SKM-1 treated with dmso at 0.1 percent for 144 hours (cell line): ENCODE measurements around the gene CHST11.

Experiments
- DNase-seq: peaks from one replicate; lab custom pipeline; 2025; ENCODE audit not compliant: unreplicated experiment; lab: John Stamatoyannopoulos, UW

The CHST11 gene

DNA sequence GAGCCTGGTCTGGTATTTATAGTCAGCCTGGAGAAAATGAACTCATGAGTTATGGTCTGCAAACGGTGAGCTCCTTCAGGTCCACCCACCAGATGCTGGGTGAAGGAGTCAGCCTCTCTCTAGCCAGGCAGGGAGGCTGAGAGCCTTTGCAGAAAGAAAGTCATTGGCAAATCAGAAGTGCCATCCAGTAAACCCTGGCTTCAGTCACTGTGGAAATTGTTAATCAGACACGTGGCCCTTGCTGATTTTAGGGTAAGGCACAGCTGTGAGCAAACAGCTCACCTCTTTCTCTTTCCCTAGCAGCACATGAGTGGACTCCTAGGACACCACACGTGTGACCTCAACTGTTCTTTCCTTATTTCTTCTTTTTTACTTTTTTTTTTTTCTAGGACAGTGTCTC is 44.9 kb downstream of the CHST11 start:
- DNase-seq = no peak

DNA sequence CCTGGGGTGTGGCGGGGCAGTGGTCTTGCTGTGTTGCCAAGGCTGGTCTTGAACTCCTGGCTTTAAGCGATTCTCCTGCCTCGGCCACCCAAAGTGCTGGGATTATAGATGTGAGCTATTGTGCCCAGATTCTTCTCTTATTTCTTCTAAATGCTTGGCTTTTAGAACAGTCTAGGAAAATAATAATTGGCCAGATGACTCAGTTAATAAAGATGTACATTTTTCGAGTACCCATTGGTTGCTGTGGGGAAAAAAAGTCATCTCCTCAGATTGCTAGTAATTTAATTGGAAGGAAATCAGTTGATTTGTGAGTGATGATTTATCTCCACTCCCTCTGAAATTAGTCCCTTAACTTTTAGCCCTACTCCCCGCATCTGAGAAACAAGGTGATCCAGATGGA is 45.5 kb downstream of the CHST11 start:
- DNase-seq = no peak

DNA sequence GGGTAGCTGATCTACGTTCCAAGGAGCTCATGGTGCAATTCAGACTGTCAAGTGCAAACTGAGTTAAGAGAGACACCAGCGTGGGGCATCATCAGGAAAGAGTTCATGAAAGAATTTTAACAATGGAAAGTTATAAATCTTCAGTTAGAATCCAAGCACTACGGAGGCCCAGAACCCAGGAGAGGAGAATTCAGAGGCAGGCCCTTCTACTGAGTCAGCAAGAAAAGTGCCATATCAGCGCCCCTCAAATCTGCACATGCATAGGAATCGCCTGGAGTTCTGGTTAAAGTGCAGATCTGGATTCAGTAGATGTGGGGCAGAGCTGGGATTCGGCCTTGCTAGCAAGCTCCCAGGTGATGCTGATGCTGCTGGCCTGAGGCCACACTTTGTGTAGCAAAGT is 45.9 kb downstream of the CHST11 start:
- DNase-seq = no peak

DNA sequence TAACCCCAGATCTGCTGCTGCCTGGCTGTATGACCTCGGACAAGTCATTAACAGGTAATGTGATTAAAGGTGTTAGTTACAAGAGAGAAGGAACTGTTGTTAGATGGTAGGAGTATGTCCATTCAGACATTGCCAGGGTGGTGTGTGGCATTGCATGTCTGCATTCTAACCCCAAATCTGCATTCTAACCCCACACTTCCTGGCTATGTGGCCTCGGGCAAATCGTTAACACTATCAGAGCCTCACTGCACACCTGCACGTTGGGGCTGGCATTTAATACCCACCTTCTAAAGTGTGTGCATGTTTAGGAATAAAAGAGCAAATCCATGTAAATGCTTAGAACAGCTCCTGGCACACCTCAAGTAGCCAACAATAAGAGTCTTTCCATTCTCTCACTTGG is 46.4 kb downstream of the CHST11 start:
- no peak for DNase-seq

DNA sequence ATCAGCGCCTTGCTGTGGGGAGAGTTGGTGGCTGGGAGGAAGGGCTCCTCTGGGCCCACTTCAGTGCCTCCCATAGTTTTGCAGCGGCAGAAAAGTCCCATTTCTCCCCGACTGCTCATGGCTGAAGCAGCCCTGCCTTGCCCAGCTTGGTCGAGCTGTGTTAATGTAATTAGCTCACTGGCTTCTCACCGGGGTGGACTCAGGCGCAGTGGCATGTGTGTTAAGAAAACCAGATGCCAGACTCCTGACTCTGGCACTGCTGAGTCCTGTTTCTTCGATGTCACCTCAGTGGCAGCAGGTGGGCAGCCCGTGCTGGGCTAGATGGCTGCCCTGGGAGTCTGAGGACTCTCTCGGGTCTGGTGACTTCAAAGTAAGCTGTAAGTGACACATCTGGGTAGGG is 47.4 kb downstream of the CHST11 start:
- no peak for DNase-seq

DNA sequence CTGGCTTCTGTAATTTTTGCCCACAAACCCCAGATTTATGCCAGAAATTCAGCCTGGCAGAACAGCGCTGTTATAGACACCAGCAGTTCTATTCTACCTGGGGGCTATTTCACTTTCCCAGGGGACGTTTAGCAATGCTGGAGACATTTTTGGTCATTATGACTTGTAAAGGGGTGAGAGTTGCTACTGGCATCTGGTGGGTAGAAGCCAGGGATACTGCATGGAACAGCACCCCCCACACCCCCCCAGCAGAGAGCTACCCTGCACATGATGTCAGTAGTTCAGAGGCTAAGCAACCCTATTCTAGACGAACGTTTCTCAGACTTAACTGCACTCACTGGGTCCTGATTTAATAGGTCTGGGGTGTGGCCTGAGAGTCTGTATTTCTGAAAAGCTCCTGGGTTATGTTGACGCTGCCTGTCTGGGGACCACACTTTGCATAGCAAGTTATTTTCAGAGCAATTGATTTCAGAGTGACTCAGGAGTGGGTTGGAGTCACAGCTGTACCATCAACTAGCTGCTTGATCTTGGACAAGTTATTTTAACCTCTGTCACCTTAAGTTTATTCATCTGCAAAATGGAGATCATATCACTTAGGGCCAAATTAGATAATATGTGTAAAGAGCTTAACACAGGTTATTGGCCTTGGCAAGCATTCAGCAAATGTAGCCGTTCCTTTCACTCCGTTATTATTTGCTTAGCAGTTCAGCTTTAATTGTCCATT is 48.5 kb downstream of the CHST11 start:
- no peak for DNase-seq

DNA sequence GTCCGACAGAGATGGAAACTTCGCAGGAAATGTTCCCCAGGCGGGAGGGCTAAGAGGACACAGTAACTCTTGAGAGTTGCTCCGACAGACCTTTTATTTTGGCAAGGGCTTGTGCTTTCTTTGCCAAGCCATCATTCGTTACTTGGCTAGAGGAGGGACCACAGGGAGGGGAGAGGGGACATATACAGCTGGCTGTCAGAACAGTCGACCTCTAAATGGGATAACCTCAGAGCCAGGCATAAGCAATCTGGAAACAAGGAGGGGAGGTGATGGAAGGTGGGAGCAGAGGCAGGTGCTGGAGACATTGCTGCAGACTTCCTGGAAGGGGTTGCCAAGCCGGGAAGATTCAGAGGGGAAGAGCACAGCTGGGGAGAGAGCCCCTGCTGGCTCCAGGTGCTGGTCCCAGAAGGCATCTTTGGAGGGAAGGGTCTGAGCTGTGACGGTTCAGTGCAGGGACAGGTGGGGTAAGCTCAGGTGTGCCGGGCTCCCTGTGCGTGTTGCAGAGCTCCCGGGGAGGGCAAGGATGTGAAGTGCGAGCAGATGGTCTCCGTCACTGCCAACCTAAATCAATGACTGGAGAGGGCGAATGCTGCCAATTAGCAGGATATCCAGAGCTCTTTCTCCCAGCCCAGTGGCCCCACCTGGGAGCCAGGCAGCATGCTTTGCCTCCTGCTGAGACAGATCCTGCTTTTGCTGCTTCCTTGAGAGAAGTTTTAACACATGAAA is 50.1 kb downstream of the CHST11 start:
- no peak for DNase-seq

DNA sequence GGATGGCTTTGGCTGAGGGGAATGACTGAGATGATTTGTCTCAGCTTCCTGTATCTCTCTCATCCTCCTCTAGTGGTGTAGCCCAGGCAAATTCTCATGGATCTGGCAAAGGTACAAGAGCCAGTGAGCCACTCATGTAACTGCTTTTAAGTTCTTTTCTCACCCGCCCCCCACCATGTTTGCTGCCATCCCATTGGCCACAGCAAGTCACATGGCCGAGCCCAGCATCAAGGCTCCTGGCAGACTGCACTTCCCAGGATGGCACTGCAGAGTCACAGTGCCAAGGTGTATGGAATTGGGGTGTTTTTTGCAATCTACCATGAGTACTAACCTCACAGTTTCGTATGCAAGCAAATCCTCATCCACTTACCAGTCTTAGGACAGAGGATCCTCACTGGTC is 50.9 kb downstream of the CHST11 start:
- no peak for DNase-seq

DNA sequence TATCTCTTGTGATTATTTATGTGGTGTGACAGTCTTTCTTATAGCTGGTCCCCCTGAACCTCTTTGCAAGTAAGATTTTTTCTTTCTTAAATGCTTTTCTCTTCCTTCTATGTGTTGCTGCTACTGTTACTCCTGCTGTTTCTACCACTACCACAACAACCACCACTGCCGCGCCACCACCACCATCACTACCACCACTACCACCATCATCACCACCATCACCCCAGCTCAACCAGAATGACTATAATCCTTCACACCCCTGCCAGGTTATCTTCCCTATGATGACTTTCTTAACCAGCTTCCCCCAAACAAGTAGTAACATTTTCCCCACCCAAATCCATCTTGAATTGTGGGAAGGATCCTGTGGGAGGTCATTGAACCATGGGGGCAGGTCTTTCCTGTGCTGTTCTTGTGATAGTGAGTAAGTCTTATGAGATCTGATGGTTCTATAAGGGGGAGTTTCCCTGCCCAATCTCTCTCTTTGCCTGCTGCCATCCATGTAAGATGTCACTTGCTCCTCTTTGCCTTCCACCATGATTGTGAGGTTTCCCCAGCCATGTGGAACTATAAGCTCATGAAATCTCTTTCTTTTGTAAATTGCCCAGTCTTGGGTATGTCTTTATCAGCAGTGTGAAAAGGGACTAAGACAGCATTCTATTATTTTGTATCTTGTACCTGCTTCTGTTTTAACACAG is 52.2 kb downstream of the CHST11 start:
- DNase-seq = no peak

DNA sequence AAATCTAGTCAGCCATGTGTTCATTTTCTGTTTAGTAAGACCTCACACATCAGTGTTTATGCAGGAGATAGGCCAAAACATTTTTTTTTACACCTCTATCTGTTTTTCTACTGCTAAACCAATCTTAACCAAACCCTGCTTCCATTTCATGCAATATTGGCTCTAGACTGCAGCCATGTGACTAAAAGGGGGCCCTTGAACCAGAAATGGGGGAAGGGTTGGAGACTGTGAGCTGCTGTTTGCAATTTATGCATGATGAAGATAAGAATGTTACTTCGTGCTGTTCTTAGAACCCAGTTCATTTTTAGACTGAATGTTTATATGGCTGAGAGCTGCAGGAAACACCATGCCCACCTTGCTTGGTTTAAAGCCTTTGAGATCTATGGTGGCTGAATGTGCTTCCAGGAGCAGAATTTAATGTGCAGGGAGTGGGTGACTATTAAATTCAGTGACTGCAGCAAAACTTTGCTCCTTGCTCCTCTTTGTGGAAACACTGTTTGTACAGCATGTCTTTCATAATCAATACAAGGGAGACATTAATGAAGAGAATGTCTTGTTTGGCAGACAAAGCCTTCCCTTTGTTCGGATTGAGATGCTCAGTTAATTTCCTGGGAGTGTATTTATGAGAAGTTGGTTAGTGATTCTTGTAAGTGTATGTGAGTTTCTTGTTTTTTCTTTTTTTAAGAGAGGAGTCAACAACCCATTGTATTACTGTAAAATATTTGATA is 53.6 kb downstream of the CHST11 start:
- no peak for DNase-seq

DNA sequence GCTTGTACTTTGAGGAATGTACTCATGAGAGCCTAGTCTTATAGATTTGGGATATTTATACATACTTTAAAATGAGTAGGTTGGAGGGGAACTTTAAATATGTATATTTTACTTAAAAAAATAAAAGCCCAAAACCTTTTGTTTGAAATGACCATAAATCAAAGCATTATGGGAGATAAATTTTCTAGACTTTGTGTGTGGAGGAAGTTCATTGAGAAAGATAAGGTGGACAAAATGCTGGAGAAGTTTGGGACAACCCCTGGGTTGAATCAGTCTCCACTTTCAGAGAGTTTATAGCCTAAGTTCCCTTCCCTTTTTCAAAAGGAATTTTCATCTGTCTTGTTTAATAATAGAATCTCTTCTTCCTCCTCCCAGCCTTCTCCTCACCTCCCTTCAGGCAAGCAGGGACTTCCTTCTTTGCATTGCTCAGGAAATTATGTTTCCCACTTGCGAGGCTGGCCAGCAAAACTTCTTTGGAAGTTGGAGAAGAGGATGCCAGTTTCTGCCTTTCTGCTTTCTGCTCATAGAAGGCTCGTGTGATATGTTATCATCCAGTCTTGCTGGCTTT is 54.2 kb downstream of the CHST11 start:
- DNase-seq = no peak

DNA sequence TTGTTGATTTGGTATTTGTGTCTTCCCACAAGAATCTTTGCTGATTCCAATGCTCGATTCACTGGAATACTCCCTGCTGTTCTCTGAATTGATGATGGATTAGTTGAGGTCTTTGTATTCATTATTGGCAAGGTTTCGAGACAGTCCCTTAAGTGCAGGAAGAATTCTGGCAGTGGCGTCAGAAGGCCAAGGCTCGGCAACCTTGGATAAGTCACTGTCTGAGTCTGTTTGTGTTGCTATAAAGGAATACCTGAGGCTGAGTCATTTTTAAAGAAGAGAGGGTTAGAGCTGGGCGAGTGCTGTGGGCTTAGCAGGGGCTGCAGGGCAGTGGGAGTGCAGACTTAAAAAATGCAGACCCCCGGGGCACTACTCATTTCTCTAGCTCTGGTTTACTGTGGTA is 56.9 kb downstream of the CHST11 start:
- no peak for DNase-seq

DNA sequence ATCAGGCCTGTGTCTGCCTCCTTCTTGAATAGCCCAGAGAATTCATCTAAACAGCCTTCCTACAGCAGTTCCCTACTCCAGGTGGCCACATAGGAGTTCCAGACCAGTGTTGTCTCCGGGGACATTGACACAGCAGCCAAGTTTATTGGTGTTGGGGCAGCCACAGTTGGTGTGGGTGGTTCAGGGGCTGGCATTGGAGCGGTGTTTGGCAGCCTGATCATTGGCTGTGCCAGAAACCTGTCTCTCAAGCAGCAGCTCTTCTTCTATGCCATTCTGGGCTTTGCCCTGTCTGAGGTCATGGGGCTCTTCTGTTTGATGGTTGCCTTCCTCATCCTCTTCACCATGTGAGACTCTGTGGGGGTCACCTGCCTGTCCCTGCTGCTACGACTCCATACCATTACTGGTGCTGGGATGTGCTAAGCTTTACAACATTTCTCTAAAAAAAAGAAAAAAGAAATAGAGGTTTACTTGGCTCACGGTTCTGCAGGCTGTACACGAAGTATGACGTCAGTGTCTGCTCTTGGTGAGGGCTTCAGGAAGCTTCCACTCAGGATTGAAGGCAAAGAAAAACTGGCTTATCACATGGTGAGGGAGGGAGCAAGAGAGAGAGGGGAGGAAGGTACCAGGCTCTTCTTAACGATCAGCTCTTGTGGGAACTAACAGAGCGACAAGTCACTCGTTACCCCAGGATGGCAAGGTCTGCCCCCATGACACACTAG is 57.5 kb downstream of the CHST11 start:
- DNase-seq = no peak

DNA sequence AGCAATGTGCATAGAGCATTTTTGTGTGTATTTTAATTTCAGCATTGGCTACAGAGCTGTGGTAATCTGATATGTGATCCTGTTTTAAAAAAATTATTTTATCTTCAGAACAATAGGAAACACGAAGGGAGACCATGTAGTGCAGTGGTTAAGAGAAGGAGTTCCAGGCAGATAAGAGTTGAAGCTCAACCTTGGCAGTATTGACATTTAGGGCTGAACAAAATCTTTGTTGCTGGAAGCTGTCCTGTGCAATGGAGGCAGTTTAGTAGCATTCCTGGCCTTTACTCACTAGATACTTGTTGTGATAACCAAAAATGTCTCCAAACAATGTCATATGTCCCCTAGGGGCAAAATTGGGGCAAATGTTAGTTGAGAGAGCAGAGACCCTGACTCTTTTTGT is 59.2 kb downstream of the CHST11 start:
- DNase-seq = no peak

DNA sequence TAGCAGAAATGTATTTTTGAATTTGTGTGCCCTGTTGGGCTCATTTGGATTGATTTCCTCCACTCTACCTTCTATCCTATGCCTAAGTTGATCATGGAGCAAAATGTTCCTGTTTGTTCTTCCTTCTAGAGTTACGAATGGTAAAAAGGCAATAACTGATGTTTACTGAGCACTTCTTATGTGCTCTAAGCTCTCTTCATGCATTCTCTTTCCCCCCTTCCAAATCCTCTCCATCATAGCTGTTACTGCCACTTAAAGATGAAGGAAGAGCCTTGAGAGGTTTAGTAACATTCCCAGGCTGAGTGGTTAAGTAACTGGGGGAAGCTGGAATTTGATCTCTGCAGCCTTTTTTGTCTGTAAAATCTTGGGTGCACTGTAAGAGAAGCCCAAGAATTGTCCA is 60.1 kb downstream of the CHST11 start:
- DNase-seq = no peak

DNA sequence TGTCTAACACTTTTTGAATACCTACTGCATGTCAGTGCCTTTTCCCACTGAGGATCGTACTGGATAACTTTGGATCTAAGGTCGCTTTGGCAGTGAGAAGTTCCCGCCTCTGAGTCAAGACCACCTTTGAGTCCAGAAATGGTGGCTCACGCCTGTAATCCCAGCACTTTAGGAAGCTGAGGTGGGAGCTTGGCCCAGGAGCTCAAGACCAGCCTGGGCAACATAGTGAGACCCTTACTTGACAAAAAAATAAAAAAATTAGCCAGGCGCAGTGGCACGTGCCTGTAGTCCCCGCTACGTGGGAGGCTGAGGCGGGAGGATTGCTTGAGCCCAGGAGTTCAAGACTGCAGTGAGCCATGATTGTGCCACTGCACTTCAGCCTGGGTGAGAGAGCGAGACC is 61.1 kb downstream of the CHST11 start:
- DNase-seq = no peak

DNA sequence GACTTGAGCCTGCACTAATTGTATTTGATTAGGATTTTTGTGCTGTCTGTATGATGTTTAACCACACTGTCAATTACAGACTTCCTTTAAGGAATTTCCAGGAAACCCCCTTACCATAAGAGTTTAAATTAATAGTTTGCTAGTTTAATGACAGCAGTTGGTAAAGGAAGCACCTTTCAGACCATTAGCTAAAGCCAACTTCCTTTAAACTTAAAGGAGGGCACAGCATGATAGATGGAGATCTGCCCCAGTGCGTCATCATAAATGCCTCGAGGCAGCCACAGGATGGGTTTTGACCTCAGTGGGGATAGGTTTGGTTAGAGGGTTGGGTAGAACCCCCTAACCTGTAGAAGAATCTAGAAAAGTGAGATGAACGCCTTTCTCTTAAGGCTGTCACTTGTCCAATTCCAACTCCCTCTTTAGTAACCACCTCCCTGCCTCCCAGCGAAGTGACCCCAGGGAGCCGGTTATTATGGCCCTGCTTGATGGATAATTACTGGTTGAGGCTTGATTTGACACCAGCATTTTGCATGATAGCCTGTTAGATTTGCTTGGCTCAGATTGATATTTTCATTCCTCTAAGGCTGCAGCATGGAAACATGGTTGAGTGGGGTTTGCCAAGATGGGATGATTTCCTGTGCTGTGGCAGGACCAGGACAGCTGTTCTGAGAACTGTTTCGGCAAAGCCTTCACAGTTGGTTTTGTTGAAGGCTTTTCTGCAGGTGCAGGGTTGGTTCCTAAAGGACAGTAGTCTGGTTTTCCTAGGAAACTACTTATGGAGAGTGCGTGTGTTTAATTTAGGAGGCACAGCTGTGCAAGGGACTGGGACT is 62.7 kb downstream of the CHST11 start:
- DNase-seq = no peak

DNA sequence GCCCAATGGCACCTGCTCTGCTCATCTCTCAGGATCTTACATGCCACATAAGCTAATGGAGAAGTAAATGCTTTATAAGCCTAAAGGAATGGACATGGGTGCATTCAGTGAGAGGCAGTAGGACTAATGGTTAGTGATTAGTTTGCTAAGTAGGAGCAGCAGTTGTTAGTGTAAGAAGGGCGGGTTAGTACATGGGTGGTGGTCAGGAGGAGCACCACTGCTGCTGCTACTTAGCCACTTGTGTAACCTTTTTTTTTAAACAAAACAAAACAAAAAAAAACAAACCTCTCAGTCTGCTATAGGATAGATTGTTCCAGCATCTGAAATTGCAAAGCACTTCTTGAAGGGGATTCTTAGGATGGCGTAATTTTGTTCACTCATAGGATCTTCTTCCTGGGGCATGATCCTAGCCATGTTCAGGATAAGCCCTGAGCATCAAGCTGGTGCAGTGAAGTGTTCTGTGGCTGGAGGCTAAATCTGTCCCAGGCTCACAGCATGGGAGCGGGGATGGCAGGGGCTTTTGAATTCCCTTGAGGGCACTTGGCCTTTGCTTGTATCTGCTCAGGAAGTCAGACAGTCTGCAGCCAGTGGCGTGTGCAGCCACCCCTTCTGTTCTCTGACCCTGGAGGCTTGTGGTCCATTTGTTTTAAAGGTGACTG is 63.6 kb downstream of the CHST11 start:
- no peak for DNase-seq

DNA sequence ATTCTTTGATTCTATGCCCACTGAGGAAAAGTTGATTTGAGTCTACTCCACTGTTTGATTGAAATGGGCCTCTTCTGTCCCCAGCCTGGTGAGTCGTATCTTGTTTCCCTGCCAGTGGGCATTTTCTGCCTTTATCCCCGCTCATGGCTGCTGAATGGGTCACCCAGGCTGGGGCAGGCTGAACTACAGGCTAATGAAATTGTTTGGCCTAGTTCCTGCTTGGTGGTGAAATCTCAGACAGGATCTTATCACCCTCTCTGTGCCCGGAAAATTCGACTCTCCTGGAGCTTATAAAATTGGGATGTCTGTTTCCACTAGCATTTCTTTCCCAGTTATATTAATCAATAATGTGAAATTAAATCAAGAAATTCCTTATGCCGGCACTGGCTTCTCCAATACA is 65.0 kb downstream of the CHST11 start:
- DNase-seq = no peak
